Spinal cord (tissue), 10 donors: Measurements from ENCODE around the gene SAMD15. TPM values are rescaled to one million over a fixed set of nuclear protein-coding genes. Genes with fewer than 3 reads are reported as not detected.
A peak's percentile ranks its signal among the peaks of the same experiment; 100 is the strongest.

Experiments used
- DNase-seq, 6 donors: peaks; one replicate each; pipeline versions ENCODE4 v3.0.0 to v3.0.0-alpha.2; 2013 to 2015; ENCODE audit warnings: low spot score in 6 of 6, low read depth in 4 of 6
- H3K27ac ChIP-seq: one replicate; pipeline ENCODE4 v1.5.1; 2013; ENCODE audit warnings: low read depth, low read length, control low read depth
- H3K27me3 ChIP-seq: one replicate; pipeline ENCODE4 v1.6.1; 2013; ENCODE audit warnings: low read length; ENCODE audit not compliant: control insufficient read depth, insufficient read depth
- H3K36me3 ChIP-seq: one replicate; pipeline ENCODE4 v1.6.1; 2013; ENCODE audit warnings: low read length; ENCODE audit not compliant: control insufficient read depth, insufficient read depth
- H3K4me1 ChIP-seq: one replicate; pipeline ENCODE4 v1.6.1; 2013; ENCODE audit warnings: low read length; ENCODE audit not compliant: control insufficient read depth, insufficient read depth
- H3K4me3 ChIP-seq: one replicate; pipeline ENCODE4 v1.5.1; 2013; ENCODE audit warnings: low read depth, low read length, control low read depth
- H3K9me3 ChIP-seq: one replicate; pipeline ENCODE4 v1.6.1; 2013; ENCODE audit warnings: low read length; ENCODE audit not compliant: control insufficient read depth, insufficient read depth
- WGBS: methylation state at CpG from one replicate; pipeline ENCODE4 v1.1.5; 2013; ENCODE audit warnings: missing lambda C conversion rate; ENCODE audit not compliant: insufficient coverage; 5-methylcytosine and 5-hydroxymethylcytosine counted together
- polyA plus RNA-seq, 2 donors: library from polyadenylated mRNA; unstranded; fragments of 120-200 nt; gene quantifications; one replicate each; pipeline ENCODE4 v1.2.1, GENCODE V29; 2013; ENCODE audit not compliant: insufficient read length in 2 of 2
- total RNA-seq, 2 donors: library from RNA; depleted of rRNA in 1 of 2; stranded (reverse); fragments of 120-200 nt in 1 of 2; fragments of >200 nt in 1 of 2; gene quantifications; one replicate each; pipeline versions ENCODE4 v1.2.3 to v1.2.4, GENCODE V29; 2013 to 2014
- donor health status: healthy.

SAMD15 gene
- total and polyA plus RNA-seq, 4 donors = 4.2 to 10.3 (median 6.2) TPM

GRCh38 chr14:77343662-77344061 lies 33.5 kb upstream of the SAMD15 start:
- DNase-seq = no peak
- H3K9me3 ChIP-seq = no peaks in the 10 kb centered on the region
- H3K4me1 ChIP-seq = no peaks in the 10 kb centered on the region
- peaks cover 25% of the 10 kb centered on the region for H3K36me3 ChIP-seq
- H3K27me3 ChIP-seq = no peaks in the 10 kb centered on the region
- H3K27ac ChIP-seq = no peak overlapping the region
- no peak overlapping the region for H3K4me3 ChIP-seq
- WGBS = 89% methylated on average over 2 of the region's 2 CpGs

- Histone ChIP-seq H3K9me3 (no peaks in the 10 kb centered on the region), H3K4me1 (no peaks in the 10 kb centered on the region), H3K4me3 (no peak overlapping the region), H3K27me3 (no peaks in the 10 kb centered on the region), H3K27ac (no peak overlapping the region), H3K36me3 (peaks cover 29% of the 10 kb centered on the region)
- peak in 1 of 6 donors; percentile 81 for DNase-seq
- WGBS = 47% methylated on average over 2 of the region's 3 CpGs
These were observed 32.7 kb upstream of the SAMD15 start for GRCh38 chr14:77344377-77344996.

DNA sequence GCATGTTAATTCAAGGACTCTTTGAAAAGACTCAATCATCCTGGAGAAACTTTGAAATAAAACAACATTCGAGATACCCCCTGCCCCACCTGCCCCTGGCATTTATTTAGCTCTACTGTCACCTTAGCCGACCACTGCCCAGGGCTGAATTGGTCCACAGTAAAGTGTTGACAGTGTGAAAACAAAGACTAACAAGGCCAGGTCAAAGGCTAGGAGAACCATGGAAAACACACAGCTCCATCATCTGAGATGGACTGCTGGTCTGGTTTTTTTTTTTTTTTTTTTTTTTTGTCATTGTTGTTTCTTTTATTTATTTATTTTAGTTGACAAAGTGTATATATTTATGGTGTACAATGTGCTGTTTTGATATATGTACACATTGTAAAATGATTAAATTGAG lies 30.7 kb upstream of the SAMD15 start:
- 100% methylated on average over 1 of the region's 2 CpGs for WGBS
- peaks cover 23% of the 10 kb centered on the region for H3K36me3 ChIP-seq
- no peaks in the 10 kb centered on the region for H3K4me1 ChIP-seq
- H3K4me3 ChIP-seq = no peak overlapping the region
- DNase-seq = no peak
- no peaks in the 10 kb centered on the region for H3K27me3 ChIP-seq
- H3K27ac ChIP-seq = no peak overlapping the region
- no peaks in the 10 kb centered on the region for H3K9me3 ChIP-seq

- WGBS = no CpG with 5 or more reads among the region's 3 CpGs
- no peaks in the 10 kb centered on the region for H3K4me1 ChIP-seq
- no peak overlapping the region for H3K4me3 ChIP-seq
- no peaks in the 10 kb centered on the region for H3K27me3 ChIP-seq
- no peak for DNase-seq
- no peak overlapping the region for H3K27ac ChIP-seq
- H3K9me3 ChIP-seq = no peaks in the 10 kb centered on the region
- H3K36me3 ChIP-seq = peaks cover 18% of the 10 kb centered on the region
These were observed 29.4 kb upstream of the SAMD15 start for GRCh38 chr14:77347751-77348150.

DNA sequence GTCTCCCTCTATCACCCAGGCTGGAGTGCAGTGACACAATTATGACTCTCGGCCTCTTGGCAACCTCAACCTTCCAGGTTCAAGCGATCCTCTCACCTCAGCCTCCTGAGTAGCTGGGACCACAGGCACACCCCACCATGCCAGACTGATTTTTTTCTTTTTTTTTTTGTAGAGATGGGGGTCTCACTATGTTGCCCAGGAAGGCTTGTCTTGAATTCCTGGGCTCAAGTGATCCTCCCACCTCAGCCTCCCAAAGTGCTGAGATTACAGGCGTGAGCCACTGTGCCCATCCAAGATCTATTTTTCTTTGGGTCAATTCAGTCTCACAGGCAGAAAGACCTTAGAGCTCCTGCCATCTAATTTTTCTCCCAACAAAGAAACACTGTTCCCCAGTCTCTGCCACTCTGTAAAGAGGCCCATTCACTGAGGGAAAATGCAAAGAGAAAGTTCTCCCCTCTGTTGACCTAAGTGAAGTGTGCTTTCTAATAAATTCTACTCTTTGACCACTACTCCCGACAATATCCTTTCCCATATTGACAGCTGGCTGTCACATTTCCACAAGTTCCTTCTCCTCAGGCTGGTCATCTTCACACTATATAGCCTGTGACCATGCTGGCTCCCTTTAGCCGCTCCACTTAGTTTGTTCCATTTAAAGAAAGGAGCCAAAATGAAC lies 23.6 kb upstream of the SAMD15 start:
- peak in 2 of 6 donors; percentile 11 to 42 for DNase-seq
- Histone ChIP-seq H3K4me1 (peaks cover 4% of the 10 kb centered on the region), H3K36me3 (peaks cover 10% of the 10 kb centered on the region), H3K27me3 (no peaks in the 10 kb centered on the region), H3K9me3 (no peaks in the 10 kb centered on the region), H3K4me3 (no peak overlapping the region), H3K27ac (peak overlapping the region; percentile 33)
- WGBS = 45% methylated on average over 3 of the region's 5 CpGs

DNA sequence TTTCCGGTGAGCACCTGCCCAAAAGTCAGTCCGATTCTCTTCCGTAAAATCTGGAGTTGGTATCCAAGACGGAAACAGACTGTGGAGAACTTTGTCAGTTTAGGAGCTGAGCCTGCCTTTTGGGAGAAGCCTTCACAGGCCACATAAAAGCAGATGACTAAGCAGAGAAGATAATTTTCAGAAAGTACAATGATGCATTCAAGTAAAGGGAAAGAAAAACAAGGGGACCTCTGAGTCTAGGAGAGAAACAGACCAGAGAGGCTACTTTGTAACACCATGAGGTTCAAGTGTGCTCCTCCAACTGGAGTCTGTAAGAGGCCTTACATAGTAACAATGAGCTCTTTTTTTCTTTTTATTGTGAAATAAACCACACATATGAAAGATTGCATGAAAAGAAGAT lies 21.4 kb upstream of the SAMD15 start:
- no peaks in the 10 kb centered on the region for H3K27me3 ChIP-seq
- WGBS = 95% methylated on average over 4 of the region's 4 CpGs
- peak in 1 of 6 donors; percentile 7 for DNase-seq
- H3K4me1 ChIP-seq = peaks cover 4% of the 10 kb centered on the region
- H3K4me3 ChIP-seq = no peak overlapping the region
- H3K9me3 ChIP-seq = no peaks in the 10 kb centered on the region
- H3K36me3 ChIP-seq = peaks cover 5% of the 10 kb centered on the region
- H3K27ac ChIP-seq = no peak overlapping the region

GRCh38 chr14:77356899-77357298 lies 20.3 kb upstream of the SAMD15 start:
- H3K4me1 ChIP-seq = peaks cover 4% of the 10 kb centered on the region
- H3K9me3 ChIP-seq = no peaks in the 10 kb centered on the region
- no peaks in the 10 kb centered on the region for H3K27me3 ChIP-seq
- WGBS = no CpG with 5 or more reads among the region's 4 CpGs
- H3K4me3 ChIP-seq = no peak overlapping the region
- H3K27ac ChIP-seq = no peak overlapping the region
- peak in 1 of 6 donors; percentile 26 for DNase-seq
- H3K36me3 ChIP-seq = no peaks in the 10 kb centered on the region

DNA sequence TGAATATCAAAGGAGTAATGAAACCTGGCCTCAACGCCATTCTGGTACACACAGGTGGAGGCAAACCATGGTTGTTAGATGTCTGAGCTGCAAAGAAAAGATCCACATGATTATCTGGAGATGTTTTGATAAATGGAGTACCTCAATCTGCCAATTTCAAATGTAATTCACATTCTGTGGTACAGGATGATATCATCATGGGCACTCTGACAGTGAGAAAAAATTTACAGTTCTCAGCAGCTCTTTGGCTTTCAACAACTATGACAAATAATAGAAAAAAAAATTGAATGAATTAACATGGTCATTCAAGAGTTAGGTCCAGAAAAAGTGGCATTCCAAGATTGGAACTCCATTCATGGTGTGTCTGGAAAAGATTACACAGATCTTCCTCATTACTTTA lies 17.6 kb upstream of the SAMD15 start:
- Histone ChIP-seq H3K36me3 (no peaks in the 10 kb centered on the region), H3K4me1 (no peaks in the 10 kb centered on the region), H3K4me3 (no peak overlapping the region), H3K27ac (no peak overlapping the region), H3K9me3 (no peaks in the 10 kb centered on the region), H3K27me3 (no peaks in the 10 kb centered on the region)
- 100% methylated on average over 1 of the region's 1 CpG for WGBS
- no peak for DNase-seq

DNA sequence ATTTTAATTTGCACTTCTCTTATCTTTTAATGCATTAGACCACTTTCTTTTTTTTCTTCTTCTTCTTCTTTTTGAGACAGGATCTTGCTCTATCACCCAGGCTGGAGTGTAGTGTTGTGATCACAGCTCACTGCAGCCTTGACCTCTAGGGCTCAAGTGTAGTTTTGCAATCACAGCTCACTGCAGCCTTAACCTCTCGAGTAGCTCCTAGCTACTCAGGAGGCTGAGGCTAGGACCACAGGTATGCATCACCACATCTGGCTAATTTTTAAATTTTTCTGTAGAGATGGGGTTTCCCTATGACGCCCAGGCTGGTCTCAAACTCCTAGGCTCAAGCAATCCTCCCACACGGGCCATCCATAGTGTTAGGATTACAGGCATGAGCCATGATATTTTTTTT lies 13.0 kb upstream of the SAMD15 start:
- no peak overlapping the region for H3K4me3 ChIP-seq
- H3K36me3 ChIP-seq = no peaks in the 10 kb centered on the region
- H3K27me3 ChIP-seq = no peaks in the 10 kb centered on the region
- H3K9me3 ChIP-seq = no peaks in the 10 kb centered on the region
- H3K27ac ChIP-seq = no peak overlapping the region
- no peaks in the 10 kb centered on the region for H3K4me1 ChIP-seq
- no peak for DNase-seq
- WGBS = 100% methylated on average over 1 of the region's 3 CpGs

GRCh38 chr14:77369285-77369684 lies 7.9 kb upstream of the SAMD15 start:
- Histone ChIP-seq H3K4me3 (no peak overlapping the region), H3K9me3 (no peaks in the 10 kb centered on the region), H3K36me3 (no peaks in the 10 kb centered on the region), H3K27ac (no peak overlapping the region), H3K4me1 (no peaks in the 10 kb centered on the region), H3K27me3 (no peaks in the 10 kb centered on the region)
- WGBS = 92% methylated on average over 1 of the region's 1 CpG
- DNase-seq = no peak
